H9 (cell line): Measurements from ENCODE around the gene POMGNT2. TPM values are rescaled to one million over a fixed set of nuclear protein-coding genes. Genes with fewer than 3 reads are reported as not detected.

Experiments used
- DNase-seq: peaks from one replicate; pipeline ENCODE4 v3.0.0-alpha.2; 2017
- H2AFZ ChIP-seq: one replicate; pipeline ENCODE4 v1.6.1; 2013; ENCODE audit warnings: mild to moderate bottlenecking, low read length, control low read depth, moderate library complexity
- H2AK5ac ChIP-seq: 2 replicates; pipeline ENCODE4 v1.6.1; 2013; ENCODE audit warnings: low read length, control low read depth, mixed read lengths; ENCODE audit not compliant: insufficient read length
- H2BK120ac ChIP-seq: one replicate; pipeline ENCODE4 v1.6.1; 2013; ENCODE audit warnings: low read depth, mild to moderate bottlenecking, low read length, control low read depth, inconsistent platforms; ENCODE audit not compliant: poor library complexity, severe bottlenecking
- H2BK12ac ChIP-seq: 2 replicates; pipeline ENCODE4 v1.6.1; 2013; ENCODE audit warnings: low read length, control low read depth, mixed read lengths, low read depth; ENCODE audit not compliant: insufficient read length
- H2BK15ac ChIP-seq: 2 replicates; pipeline ENCODE4 v1.6.1; 2013; ENCODE audit warnings: low read depth, low read length, control low read depth
- H2BK20ac ChIP-seq: one replicate; pipeline ENCODE4 v1.6.1; 2013; ENCODE audit warnings: low read depth, mild to moderate bottlenecking, low read length, control low read depth, inconsistent platforms; ENCODE audit not compliant: poor library complexity, severe bottlenecking
- H2BK5ac ChIP-seq: 2 replicates; pipeline ENCODE4 v1.6.1; 2013; ENCODE audit warnings: low read length, control low read depth, mixed read lengths; ENCODE audit not compliant: insufficient read length
- H3K14ac ChIP-seq: 2 replicates; pipeline ENCODE4 v1.6.1; 2013; ENCODE audit warnings: low read length, control low read depth; ENCODE audit not compliant: insufficient read depth
- H3K18ac ChIP-seq: 2 replicates; pipeline ENCODE4 v1.6.1; 2013; ENCODE audit warnings: low read depth, mild to moderate bottlenecking, mixed read lengths, low read length, control low read depth; ENCODE audit not compliant: insufficient read length
- H3K23ac ChIP-seq: 2 replicates; pipeline ENCODE4 v1.6.1; 2013; ENCODE audit warnings: low read length, control low read depth, mixed read lengths, low read depth; ENCODE audit not compliant: insufficient read length
- H3K23me2 ChIP-seq: 2 replicates; pipeline ENCODE4 v1.6.1; 2013; ENCODE audit warnings: low read depth, mild to moderate bottlenecking, mixed read lengths, low read length, control low read depth; ENCODE audit not compliant: insufficient read length, poor library complexity, severe bottlenecking
- H3K27ac ChIP-seq: 2 replicates; pipeline ENCODE4 v1.5.1; 2013; ENCODE audit warnings: low read length, control low read depth, mixed read lengths, low read depth; ENCODE audit not compliant: insufficient read length
- H3K27me3 ChIP-seq: 2 replicates; pipeline ENCODE4 v1.6.1; 2013; ENCODE audit warnings: low read length, control low read depth, inconsistent platforms; ENCODE audit not compliant: insufficient read depth
- H3K4ac ChIP-seq: 2 replicates; pipeline ENCODE4 v1.6.1; 2013; ENCODE audit warnings: low read depth, mild to moderate bottlenecking, control low read depth, inconsistent platforms, low read length, moderate library complexity
- H3K4me1 ChIP-seq: 2 replicates; pipeline ENCODE4 v1.6.1; 2013; ENCODE audit warnings: low read length, control low read depth, inconsistent platforms; ENCODE audit not compliant: insufficient read depth
- H3K4me2 ChIP-seq: 2 replicates; pipeline ENCODE4 v1.6.1; 2013; ENCODE audit warnings: low read length, control low read depth, mixed read lengths; ENCODE audit not compliant: insufficient read length, insufficient read depth
- H3K56ac ChIP-seq: 2 replicates; pipeline ENCODE4 v1.6.1; 2013; ENCODE audit warnings: low read depth, mild to moderate bottlenecking, mixed read lengths, low read length, control low read depth; ENCODE audit not compliant: insufficient read length
- H3K79me1 ChIP-seq: 2 replicates; pipeline ENCODE4 v1.6.1; 2013; ENCODE audit warnings: low read depth, mild to moderate bottlenecking, moderate library complexity, low read length, control low read depth, inconsistent platforms; ENCODE audit not compliant: insufficient read depth, poor library complexity, severe bottlenecking
- H3K79me2 ChIP-seq: 2 replicates; pipeline ENCODE4 v1.6.1; 2013; ENCODE audit warnings: low read length, control low read depth, inconsistent platforms; ENCODE audit not compliant: insufficient read depth
- H3K9ac ChIP-seq: 2 replicates; pipeline ENCODE4 v1.6.1; 2013; ENCODE audit warnings: low read length, control low read depth, mixed read lengths; ENCODE audit not compliant: insufficient read length; ENCODE audit errors: extremely low read depth
- H3K9me3 ChIP-seq: one replicate; pipeline ENCODE4 v1.6.1; 2013; ENCODE audit warnings: low read depth, low read length, inconsistent platforms; ENCODE audit not compliant: control insufficient read depth
- H3T11ph ChIP-seq: one replicate; pipeline ENCODE4 v1.6.1; 2013; ENCODE audit warnings: mild to moderate bottlenecking, low read length, control low read depth, inconsistent platforms
- H4K20me1 ChIP-seq: one replicate; pipeline ENCODE4 v1.6.1; 2013; ENCODE audit not compliant: control insufficient read depth, insufficient read length, insufficient read depth
- H4K5ac ChIP-seq: 2 replicates; pipeline ENCODE4 v1.6.1; 2013; ENCODE audit warnings: low read depth, mild to moderate bottlenecking, mixed read lengths, low read length, control low read depth; ENCODE audit not compliant: insufficient read length
- H4K8ac ChIP-seq: replicated peaks from 2 replicates; pipeline ENCODE4 v1.6.1; 2013; ENCODE audit warnings: low read length, control low read depth, mixed read lengths, low read depth; ENCODE audit not compliant: insufficient read length
- H4K91ac ChIP-seq: 2 replicates; pipeline ENCODE4 v1.6.1; 2013; ENCODE audit warnings: low read depth, mild to moderate bottlenecking, moderate library complexity, mixed read lengths, low read length, control low read depth; ENCODE audit not compliant: insufficient read length
- H3K27ac Mint-ChIP-seq, 3 experiments: 2 replicates in 2 of 3; 3 replicates in 1 of 3; pipeline ENCODE4 v1.8.0; 2020 to 2021; ENCODE audit warnings: mixed read lengths in 3 of 3, mild to moderate bottlenecking in 1 of 3, moderate library complexity in 1 of 3
- H3K27me3 Mint-ChIP-seq: 2 replicates; pipeline ENCODE4 v1.8.0; 2021; ENCODE audit warnings: low read depth, mild to moderate bottlenecking, moderate library complexity, mixed read lengths
- H3K36me3 Mint-ChIP-seq, 3 experiments: 2 replicates in 2 of 3; 3 replicates in 1 of 3; pipeline ENCODE4 v1.8.0; 2020 to 2021; ENCODE audit warnings: low read depth in 3 of 3, mixed read lengths in 3 of 3; ENCODE audit not compliant: insufficient read depth in 1 of 3
- H3K4me1 Mint-ChIP-seq, 2 experiments: 2 replicates each; pipeline ENCODE4 v1.8.0; 2020; ENCODE audit warnings: mixed read lengths in 2 of 2
- H3K4me3 Mint-ChIP-seq, 2 experiments: 2 replicates in 1 of 2; 3 replicates in 1 of 2; pipeline ENCODE4 v1.8.0; 2020 to 2021; ENCODE audit warnings: mild to moderate bottlenecking in 2 of 2, mixed read lengths in 2 of 2, moderate library complexity in 1 of 2
- H3K9me3 Mint-ChIP-seq, 2 experiments: 2 replicates in 1 of 2; 3 replicates in 1 of 2; pipeline ENCODE4 v1.8.0; 2020; ENCODE audit warnings: mild to moderate bottlenecking in 2 of 2, mixed read lengths in 2 of 2, moderate library complexity in 1 of 2
- CTCF ChIP-seq: fragments of 200-600 bp; sonication (generic); conservative IDR thresholded peaks from 3 replicates; pipeline ENCODE4 v1.8.0; 2021; ENCODE audit warnings: antibody characterized with exemption, mild to moderate bottlenecking
- WGBS: extraction: QIAGEN DNeasy Blood & Tissue Kit; methylation state at CpG from one replicate; pipeline ENCODE4 v1.1.7; 2013; ENCODE audit warnings: missing lambda C conversion rate, low lambda C conversion rate, mixed read lengths; ENCODE audit not compliant: insufficient read length; ENCODE audit errors: extremely low coverage; 5-methylcytosine and 5-hydroxymethylcytosine counted together
- total RNA-seq: library from RNA; stranded (reverse); gene quantifications from 2 replicates; pipeline ENCODE4 v1.2.1, GENCODE V29; 2021

POMGNT2 gene
- total RNA-seq, 1 experiment from 2014 or later: 14.0 TPM

GRCh38 chr3:43043793-43044192 lies 62.1 kb downstream of the POMGNT2 start:
- Histone ChIP-seq H3K4me2 (no peak overlapping the region), H3K27me3 (no peaks in the 10 kb centered on the region), H3T11ph (no peak overlapping the region), H3K56ac (no peak overlapping the region), H3K27ac (no peak overlapping the region), H2BK120ac (no peak overlapping the region), H4K91ac (no peak overlapping the region), H3K9ac (no peak overlapping the region), H2BK15ac (no peak overlapping the region), H3K23me2 (no peaks in the 10 kb centered on the region), H2BK5ac (no peak overlapping the region), H4K8ac (no peak overlapping the region), H3K23ac (no peak overlapping the region), H2BK20ac (no peak overlapping the region), H3K4ac (no peak overlapping the region), H3K79me1 (no peaks in the 10 kb centered on the region), H4K20me1 (no peaks in the 10 kb centered on the region), H3K14ac (no peak overlapping the region), H2BK12ac (no peak overlapping the region), H3K9me3 (peaks cover 24% of the 10 kb centered on the region), H2AK5ac (no peak overlapping the region), H2AFZ (no peak overlapping the region), H4K5ac (no peak overlapping the region), H3K79me2 (no peaks in the 10 kb centered on the region), H3K18ac (no peak overlapping the region), H3K4me1 (no peaks in the 10 kb centered on the region)
- H3K4me1 Mint-ChIP-seq: no peaks in the 10 kb centered on the region
- no CpG with 5 or more reads among the region's 2 CpGs for WGBS
- H3K36me3 Mint-ChIP-seq: peaks cover 38 to 41% (median 41%) of the 10 kb centered on the region in 3 experiments
- DNase-seq: no peak
- TF ChIP-seq CTCF: no peak
- H3K4me3 Mint-ChIP-seq: no peak overlapping the region
- no peak overlapping the region for H3K27ac Mint-ChIP-seq
- peaks cover 5% of the 10 kb centered on the region for H3K27me3 Mint-ChIP-seq
- peaks cover 57 to 61% of the 10 kb centered on the region in 2 experiments for H3K9me3 Mint-ChIP-seq
